LNCAP (cell line): ENCODE measurements around the gene TMEM270.

Experiments used
- TF ChIP-seq, protein P1 (sequence below): fragments of 450-650 bp; IDR thresholded peaks from 2 replicates; pipeline ENCODE4 v1.5.1; 2017; ENCODE audit warnings: mild to moderate bottlenecking

Gene TMEM270

DNA sequence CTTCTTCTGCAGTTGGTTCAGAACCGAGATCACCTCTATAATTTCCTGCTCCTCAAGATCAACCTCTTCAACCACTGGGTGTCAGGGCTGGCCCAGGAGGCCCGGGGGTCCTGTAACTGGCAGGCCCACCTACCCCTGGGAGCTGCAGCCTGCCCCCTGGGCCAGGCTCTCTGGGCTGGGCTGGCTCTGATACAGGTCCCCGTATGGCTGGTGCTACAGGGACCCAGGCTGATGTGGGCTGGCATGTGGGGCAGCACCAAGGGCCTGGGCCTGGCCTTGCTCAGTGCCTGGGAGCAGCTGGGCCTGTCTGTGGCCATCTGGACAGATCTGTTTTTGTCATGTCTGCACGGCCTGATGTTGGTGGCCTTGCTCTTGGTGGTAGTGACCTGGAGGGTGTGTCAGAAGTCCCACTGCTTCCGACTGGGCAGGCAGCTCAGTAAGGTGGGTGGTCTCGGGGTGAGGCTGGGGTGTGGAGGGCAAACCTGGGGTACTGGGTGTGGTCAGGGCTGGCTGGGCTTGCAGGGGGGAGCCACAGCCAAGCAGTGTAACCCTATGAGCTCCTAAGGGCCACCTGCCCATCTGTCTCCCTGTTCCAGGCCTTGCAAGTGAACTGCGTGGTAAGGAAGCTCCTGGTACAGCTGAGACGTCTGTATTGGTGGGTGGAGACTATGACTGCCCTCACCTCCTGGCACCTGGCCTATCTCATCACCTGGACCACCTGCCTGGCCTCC, 4.2 kb downstream of the TMEM270 start:
- TF ChIP-seq, protein P1, sequence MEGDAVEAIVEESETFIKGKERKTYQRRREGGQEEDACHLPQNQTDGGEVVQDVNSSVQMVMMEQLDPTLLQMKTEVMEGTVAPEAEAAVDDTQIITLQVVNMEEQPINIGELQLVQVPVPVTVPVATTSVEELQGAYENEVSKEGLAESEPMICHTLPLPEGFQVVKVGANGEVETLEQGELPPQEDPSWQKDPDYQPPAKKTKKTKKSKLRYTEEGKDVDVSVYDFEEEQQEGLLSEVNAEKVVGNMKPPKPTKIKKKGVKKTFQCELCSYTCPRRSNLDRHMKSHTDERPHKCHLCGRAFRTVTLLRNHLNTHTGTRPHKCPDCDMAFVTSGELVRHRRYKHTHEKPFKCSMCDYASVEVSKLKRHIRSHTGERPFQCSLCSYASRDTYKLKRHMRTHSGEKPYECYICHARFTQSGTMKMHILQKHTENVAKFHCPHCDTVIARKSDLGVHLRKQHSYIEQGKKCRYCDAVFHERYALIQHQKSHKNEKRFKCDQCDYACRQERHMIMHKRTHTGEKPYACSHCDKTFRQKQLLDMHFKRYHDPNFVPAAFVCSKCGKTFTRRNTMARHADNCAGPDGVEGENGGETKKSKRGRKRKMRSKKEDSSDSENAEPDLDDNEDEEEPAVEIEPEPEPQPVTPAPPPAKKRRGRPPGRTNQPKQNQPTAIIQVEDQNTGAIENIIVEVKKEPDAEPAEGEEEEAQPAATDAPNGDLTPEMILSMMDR, result no peak

DNA sequence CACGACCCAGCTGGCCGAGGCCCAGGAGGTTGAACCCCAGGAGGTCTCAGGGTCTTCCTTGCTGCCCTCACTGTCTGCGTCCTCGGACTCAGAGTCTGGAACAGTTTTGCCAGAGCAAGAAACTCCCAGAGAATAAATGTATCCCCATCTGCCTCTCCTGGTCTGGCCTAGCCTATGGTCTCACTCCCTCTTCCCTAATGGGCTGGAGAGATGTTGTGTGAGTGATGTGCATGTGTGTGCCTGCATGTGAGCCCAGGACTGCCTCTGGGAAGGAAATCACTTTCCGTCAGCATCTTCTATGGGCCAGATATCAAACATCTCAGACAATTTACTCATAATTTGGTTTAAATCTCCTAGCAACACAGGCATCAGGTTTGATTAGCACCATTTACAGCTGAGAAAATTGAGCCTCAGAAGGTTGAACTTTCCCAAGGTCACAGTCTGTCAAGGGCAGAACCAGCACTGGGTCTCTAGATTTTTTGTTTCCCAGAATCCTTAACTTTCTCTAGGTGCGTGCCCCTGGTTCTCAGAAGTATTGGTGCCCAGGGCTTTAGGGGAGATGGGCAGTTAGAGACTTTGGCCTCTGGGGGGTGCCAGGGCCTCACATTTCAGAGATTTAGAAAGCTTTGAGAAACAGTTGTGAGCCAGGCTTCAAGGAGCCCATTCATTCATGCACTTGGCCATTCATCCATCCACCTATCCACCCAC, 4.9 kb downstream of the TMEM270 start:
- TF ChIP-seq, protein P1, result peak; percentile 51

DNA sequence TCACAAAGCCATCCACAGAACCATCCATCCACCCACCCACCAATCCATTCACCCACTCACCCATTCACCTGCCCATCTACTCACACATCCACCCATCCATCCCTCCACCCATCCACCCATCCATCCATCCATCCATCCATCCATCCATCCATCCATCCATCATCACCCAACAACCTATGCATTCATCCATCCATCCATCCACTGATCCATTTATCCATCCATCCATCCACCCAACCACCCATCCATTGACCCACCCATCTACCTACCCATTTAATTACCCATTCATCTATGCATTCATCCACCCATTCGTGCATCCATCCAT, 5.4 kb downstream of the TMEM270 start:
- TF ChIP-seq, protein P1, result no peak

DNA sequence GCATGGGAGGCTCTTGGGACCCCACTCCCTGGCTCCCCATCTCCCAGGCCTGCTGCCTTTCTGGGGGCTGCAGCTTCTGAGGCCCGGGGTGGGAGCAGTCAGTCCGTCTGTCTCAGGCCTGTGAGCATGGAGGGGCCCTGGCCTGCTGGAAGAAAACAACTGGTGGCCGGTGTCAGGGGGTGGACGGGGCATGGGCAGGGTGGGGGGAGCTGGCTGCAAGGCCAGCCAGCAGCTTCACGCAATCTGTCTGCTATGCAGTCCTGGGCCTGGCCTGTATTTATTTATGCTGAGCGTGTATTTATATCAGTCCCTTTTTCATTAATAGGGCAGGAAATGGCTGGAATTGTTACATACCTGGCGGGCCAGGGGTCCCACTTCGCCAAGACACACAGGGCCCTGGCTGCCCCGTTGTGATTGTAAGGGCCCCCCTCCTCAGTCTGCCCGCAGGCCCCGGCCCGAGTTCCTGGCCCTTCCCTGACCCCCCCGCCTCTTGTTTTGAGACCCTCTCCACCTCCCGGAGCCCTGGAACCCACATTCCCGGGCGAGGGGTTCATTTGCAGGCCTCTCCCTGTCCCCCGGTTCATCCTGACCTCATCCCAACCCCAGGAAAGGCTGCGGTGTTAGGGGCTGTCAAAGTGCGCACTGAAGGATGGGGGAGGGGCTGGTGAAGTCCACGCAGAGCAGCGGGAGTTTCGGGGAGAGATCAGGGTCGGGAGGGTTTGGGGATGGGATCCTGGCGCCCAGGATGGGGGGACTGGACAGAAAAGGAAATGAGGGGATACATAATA, 8.2 kb downstream of the TMEM270 start:
- TF ChIP-seq, protein P1, result no peak

DNA sequence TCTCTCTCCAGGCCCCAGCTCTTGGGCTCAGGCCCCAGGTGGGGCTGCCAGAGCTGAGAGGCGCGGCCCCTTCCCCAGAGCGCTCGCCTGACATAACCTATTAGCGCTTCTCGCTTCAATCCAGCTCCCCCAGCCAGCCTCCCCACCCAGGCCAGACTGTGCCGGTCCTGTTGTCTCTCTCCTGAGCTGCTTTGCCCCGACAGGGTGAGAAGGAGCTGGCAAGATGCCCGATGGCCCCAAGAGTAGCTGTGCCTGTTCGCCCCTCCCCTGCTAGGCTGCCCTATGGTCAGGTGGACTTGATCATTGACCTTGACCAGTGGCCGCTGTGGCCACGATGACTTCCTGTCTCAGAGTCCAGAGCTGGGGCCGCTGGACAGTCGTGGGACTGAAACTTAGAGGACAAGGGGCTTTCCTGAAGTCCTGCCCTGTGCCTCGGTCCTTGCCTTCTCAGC, 9.1 kb downstream of the TMEM270 start:
- TF ChIP-seq, protein P1, result no peak

DNA sequence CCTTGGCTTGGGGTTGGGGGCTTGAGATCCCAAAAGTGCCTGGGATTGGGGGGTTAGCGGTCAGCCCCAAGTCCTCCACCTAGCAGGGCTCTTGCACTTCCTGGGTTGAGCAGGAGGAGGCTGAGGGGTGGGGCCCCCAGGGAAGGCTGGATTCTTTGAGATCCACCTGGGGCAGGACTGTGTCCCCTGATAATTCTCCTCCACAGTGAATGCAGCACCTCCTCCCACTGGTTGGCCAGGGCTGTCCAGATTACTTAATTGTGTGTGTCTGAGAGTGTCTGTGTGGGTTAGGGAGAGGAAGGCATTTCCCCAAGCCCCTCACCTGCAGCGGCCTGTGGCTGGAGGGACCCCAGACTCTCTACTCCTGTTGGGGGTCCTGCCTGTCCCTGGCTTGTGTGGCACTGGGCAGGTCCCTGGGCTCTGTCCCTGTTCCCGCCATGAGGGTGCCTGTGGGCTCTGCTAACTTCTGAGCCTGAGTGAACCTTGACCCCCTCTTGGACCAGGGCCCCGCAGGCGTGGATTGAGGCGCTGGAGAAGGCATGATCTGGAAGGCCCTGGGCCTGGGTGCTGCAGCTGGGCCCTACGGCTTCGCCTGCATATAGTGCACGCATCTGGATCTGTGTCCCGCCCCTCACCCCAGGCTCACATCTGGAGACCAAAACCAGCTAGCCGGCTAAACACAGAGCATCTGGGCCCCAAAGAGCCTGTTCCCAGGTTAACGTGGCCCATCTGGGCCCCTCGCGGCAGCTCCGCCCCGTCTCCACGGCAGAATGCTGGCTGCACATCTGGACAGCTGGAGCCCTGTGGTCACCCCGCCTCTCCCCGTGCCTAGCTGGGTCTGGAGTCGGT, 10.4 kb downstream of the TMEM270 start:
- TF ChIP-seq, protein P1, result no peak
